H1 (cell line): ENCODE results near the gene TRIM29.

Experiments
- EZH2 ChIP-seq: fragments of 200-600 bp; sonication (generic); IDR thresholded peaks from 2 replicates; pipeline ENCODE4 v1.7.1; 2012; ENCODE audit warnings: low read depth, mild to moderate bottlenecking, moderate library complexity, low read length, inconsistent platforms; ENCODE audit not compliant: severe bottlenecking
- GABPA ChIP-seq: IDR thresholded peaks from 2 replicates; pipeline ENCODE4 v1.6.1; 2011; ENCODE audit warnings: mild to moderate bottlenecking, low read length, moderate library complexity, borderline replicate concordance; ENCODE audit not compliant: insufficient read depth
- KDM4A ChIP-seq: IDR thresholded peaks from one replicate; pipeline ENCODE4 v1.7.1; 2012; ENCODE audit warnings: low read depth, mild to moderate bottlenecking, moderate library complexity, low read length, inconsistent platforms; ENCODE audit not compliant: severe bottlenecking
- MAFK ChIP-seq: IDR thresholded peaks from 2 replicates; pipeline ENCODE4 v1.6.1; 2012; ENCODE audit warnings: low read depth, mild to moderate bottlenecking, improper control_type of control experiment, low read length
- POLR2A ChIP-seq, 2 experiments: IDR thresholded peaks; 1 replicate in 1 of 2; 2 replicates in 1 of 2; pipeline ENCODE4 v1.6.1; 2011; ENCODE audit warnings: low read depth in 2 of 2, low read length in 2 of 2, mild to moderate bottlenecking in 2 of 2; ENCODE audit errors: control extremely low read depth in 1 of 2
- RBBP5 ChIP-seq: IDR thresholded peaks from 2 replicates; pipeline ENCODE4 v1.7.1; 2012; ENCODE audit warnings: low read depth, mild to moderate bottlenecking, inconsistent platforms, low read length, moderate library complexity, borderline replicate concordance
- SP1 ChIP-seq: IDR thresholded peaks from 2 replicates; pipeline ENCODE4 v1.6.1; 2011; ENCODE audit warnings: low read depth, low read length
- SRF ChIP-seq: IDR thresholded peaks from 2 replicates; pipeline ENCODE4 v1.6.1; 2011; ENCODE audit warnings: mild to moderate bottlenecking, low read depth, low read length, moderate library complexity
- TF ChIP-seq, protein P1 (sequence below), 3 experiments: IDR thresholded peaks; 1 replicate in 2 of 3; 2 replicates in 1 of 3; pipeline versions ENCODE4 v1.5.1 to v1.6.1; 2011; ENCODE audit warnings: low read length in 3 of 3, mild to moderate bottlenecking in 3 of 3, inconsistent platforms in 2 of 3, low read depth in 1 of 3, moderate library complexity in 1 of 3; ENCODE audit not compliant: insufficient read depth in 1 of 3; ENCODE audit errors: control extremely low read depth in 1 of 3
- TF ChIP-seq, protein P2 (sequence below): IDR thresholded peaks from 2 replicates; pipeline ENCODE4 v1.6.1; 2012; ENCODE audit warnings: inconsistent platforms

DNA sequence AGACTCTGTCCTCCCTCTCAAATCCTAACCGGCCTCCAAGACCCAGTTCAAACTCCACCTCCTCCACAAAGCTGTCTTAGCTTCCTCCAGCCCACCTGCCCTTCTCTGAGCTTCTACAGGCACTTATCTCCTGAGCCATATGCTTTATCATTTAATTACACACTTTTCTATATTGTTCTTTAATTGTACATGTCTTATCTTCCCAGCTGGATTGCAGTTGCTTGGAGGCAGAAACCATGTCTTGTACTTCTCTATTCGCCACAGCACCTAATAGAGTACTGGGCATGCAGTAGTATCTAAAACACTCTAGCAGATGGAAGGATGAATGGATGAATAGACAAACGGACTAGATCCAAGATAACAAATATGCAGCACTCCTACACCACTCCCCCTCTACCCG is 11.3 kb downstream of the TRIM29 start:
- TF ChIP-seq, protein P1, sequence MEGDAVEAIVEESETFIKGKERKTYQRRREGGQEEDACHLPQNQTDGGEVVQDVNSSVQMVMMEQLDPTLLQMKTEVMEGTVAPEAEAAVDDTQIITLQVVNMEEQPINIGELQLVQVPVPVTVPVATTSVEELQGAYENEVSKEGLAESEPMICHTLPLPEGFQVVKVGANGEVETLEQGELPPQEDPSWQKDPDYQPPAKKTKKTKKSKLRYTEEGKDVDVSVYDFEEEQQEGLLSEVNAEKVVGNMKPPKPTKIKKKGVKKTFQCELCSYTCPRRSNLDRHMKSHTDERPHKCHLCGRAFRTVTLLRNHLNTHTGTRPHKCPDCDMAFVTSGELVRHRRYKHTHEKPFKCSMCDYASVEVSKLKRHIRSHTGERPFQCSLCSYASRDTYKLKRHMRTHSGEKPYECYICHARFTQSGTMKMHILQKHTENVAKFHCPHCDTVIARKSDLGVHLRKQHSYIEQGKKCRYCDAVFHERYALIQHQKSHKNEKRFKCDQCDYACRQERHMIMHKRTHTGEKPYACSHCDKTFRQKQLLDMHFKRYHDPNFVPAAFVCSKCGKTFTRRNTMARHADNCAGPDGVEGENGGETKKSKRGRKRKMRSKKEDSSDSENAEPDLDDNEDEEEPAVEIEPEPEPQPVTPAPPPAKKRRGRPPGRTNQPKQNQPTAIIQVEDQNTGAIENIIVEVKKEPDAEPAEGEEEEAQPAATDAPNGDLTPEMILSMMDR (IDR thresholded peaks at IDR 0.05; ENCODE audit: control extremely low read depth in 1 of 3, insufficient read depth in 1 of 3, low read depth in 1 of 3, low read length in 3 of 3): no peak
- no peak for TF ChIP-seq MAFK
- no peak for TF ChIP-seq SRF
- no peak for TF ChIP-seq SP1
- TF ChIP-seq RBBP5: no peak
- no peak for TF ChIP-seq GABPA
- TF ChIP-seq KDM4A: no peak
- TF ChIP-seq EZH2: no peak
- TF ChIP-seq POLR2A (IDR thresholded peaks at IDR 0.05; ENCODE audit: control extremely low read depth in 1 of 2, low read depth in 2 of 2, low read length in 2 of 2): no peak
- TF ChIP-seq, protein P2, sequence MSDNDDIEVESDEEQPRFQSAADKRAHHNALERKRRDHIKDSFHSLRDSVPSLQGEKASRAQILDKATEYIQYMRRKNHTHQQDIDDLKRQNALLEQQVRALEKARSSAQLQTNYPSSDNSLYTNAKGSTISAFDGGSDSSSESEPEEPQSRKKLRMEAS: no peak
